ENCODE measurements around the gene NAP1L1. TPM values are rescaled to one million over a fixed set of nuclear protein-coding genes. Genes with fewer than 3 reads are reported as not detected.

The NAP1L1 gene
- total RNA-seq, 4 donors from 2014 or later, result 103 to 279 (median 201) TPM

- Histone ChIP-seq H3K27me3 (no peaks in the 10 kb centered on the region), H3K4me3 (no peak overlapping the region), H3K4me1 (no peaks in the 10 kb centered on the region), H3K9me3 (no peaks in the 10 kb centered on the region), H3K27ac (no peak overlapping the region), H3K36me3 (no peaks in the 10 kb centered on the region)
- WGBS, 2 donors, result 90 to 92% methylated on average over 6 of the region's 6 CpGs
- intact Hi-C loops (cut with DNase I), result no loop called here
- TF ChIP-seq CTCF (IDR thresholded peaks at IDR 0.05) (no peak), POLR2A (IDR thresholded peaks at IDR 0.05) (no peak)
- no peak for DNase-seq
Measured at GRCh38 chr12:76119887-76120286, 35.4 kb upstream of the NAP1L1 start.

- TF ChIP-seq POLR2A (IDR thresholded peaks at IDR 0.05) (no peak), CTCF (IDR thresholded peaks at IDR 0.05) (no peak)
- DNase-seq, result no peak
- no peak overlapping the region for H3K4me3 ChIP-seq
- no peaks in the 10 kb centered on the region for H3K36me3 ChIP-seq
- no peaks in the 10 kb centered on the region for H3K9me3 ChIP-seq
- H3K27me3 ChIP-seq, result no peaks in the 10 kb centered on the region
- intact Hi-C loops (cut with DNase I), result no loop called here
- WGBS, 2 donors, result 95 to 100% methylated on average over 2 of the region's 2 CpGs
- H3K4me1 ChIP-seq, result no peaks in the 10 kb centered on the region
- H3K27ac ChIP-seq, result no peak overlapping the region
Measured at GRCh38 chr12:76117751-76118150, 33.3 kb upstream of the NAP1L1 start.

- TF ChIP-seq CTCF (IDR thresholded peaks at IDR 0.05), result no peak
- no peak for TF ChIP-seq POLR2A (IDR thresholded peaks at IDR 0.05)
- intact Hi-C loops (cut with DNase I), result no loop called here
- no peaks in the 10 kb centered on the region for H3K36me3 ChIP-seq
- no peak overlapping the region for H3K4me3 ChIP-seq
- no peak overlapping the region for H3K27ac ChIP-seq
- no peaks in the 10 kb centered on the region for H3K9me3 ChIP-seq
- no peaks in the 10 kb centered on the region for H3K27me3 ChIP-seq
- DNase-seq, result no peak
- WGBS, 2 donors, result 91 to 94% methylated on average over 3 of the region's 3 CpGs
- no peaks in the 10 kb centered on the region for H3K4me1 ChIP-seq
Measured at GRCh38 chr12:76117067-76117691, 32.7 kb upstream of the NAP1L1 start.

- H3K27me3 ChIP-seq, result no peaks in the 10 kb centered on the region
- intact Hi-C loops (cut with DNase I), result no loop called here
- 71 to 84% methylated on average over 7 of the region's 7 CpGs for WGBS, 2 donors
Measured at GRCh38 chr12:76113800-76114757, 29.6 kb upstream of the NAP1L1 start.

More at GRCh38 chr12:76113800-76114757, 29.6 kb upstream of the NAP1L1 start:
- Histone ChIP-seq H3K27ac (no peak overlapping the region), H3K4me3 (no peak overlapping the region), H3K36me3 (no peaks in the 10 kb centered on the region), H3K9me3 (no peaks in the 10 kb centered on the region), H3K4me1 (no peaks in the 10 kb centered on the region)
- no peak for DNase-seq
- TF ChIP-seq CTCF (IDR thresholded peaks at IDR 0.05), result no peak
- TF ChIP-seq POLR2A (IDR thresholded peaks at IDR 0.05), result no peak
